Loucy (cell line): ENCODE results near the gene HS3ST5.

ENCODE experiments used
- H2AFZ ChIP-seq: fragments of 200-600 bp; sonication (generic); 2 replicates; pipeline ENCODE4 v1.6.0; 2016; ENCODE audit warnings: antibody characterized with exemption, mild to moderate bottlenecking, low read length, moderate library complexity
- H3F3A ChIP-seq: fragments of 200-600 bp; 2 replicates; pipeline ENCODE4 v1.6.0; 2016; ENCODE audit warnings: antibody characterized with exemption, low read depth, mild to moderate bottlenecking
- H3K27me3 ChIP-seq: fragments of 200-600 bp; sonication (generic); 2 replicates; pipeline ENCODE4 v1.6.1; 2014; ENCODE audit warnings: low read length, mild to moderate bottlenecking; ENCODE audit not compliant: insufficient read depth, poor library complexity, severe bottlenecking
- H3K36me3 ChIP-seq: fragments of 200-600 bp; sonication (generic); 2 replicates; pipeline ENCODE4 v1.6.1; 2016; ENCODE audit warnings: low read length; ENCODE audit not compliant: insufficient read depth
- H3K4me1 ChIP-seq: fragments of 200-600 bp; sonication (generic); 2 replicates; pipeline ENCODE4 v1.5.1; 2014; ENCODE audit warnings: low read length, mild to moderate bottlenecking; ENCODE audit not compliant: insufficient read depth, poor library complexity, severe bottlenecking
- H3K4me2 ChIP-seq: fragments of 200-600 bp; sonication (generic); 2 replicates; pipeline ENCODE4 v1.6.0; 2014; ENCODE audit warnings: antibody characterized with exemption, low read length, low read depth, mild to moderate bottlenecking; ENCODE audit not compliant: poor library complexity, severe bottlenecking
- H3K4me3 ChIP-seq: fragments of 200-600 bp; sonication (generic); 2 replicates; pipeline ENCODE4 v1.5.1; 2014; ENCODE audit warnings: low read length, mild to moderate bottlenecking, mixed read lengths; ENCODE audit not compliant: poor library complexity, severe bottlenecking
- H3K79me2 ChIP-seq: fragments of 200-600 bp; sonication (generic); 2 replicates; pipeline ENCODE4 v1.6.1; 2014; ENCODE audit warnings: low read length; ENCODE audit not compliant: insufficient read depth
- H3K9ac ChIP-seq: fragments of 200-600 bp; sonication (generic); 2 replicates; pipeline ENCODE4 v1.6.0; 2014; ENCODE audit warnings: mild to moderate bottlenecking, low read depth, low read length, moderate library complexity; ENCODE audit not compliant: poor library complexity, severe bottlenecking
- H3K9me2 ChIP-seq: fragments of 200-600 bp; sonication (generic); replicated peaks from 2 replicates; pipeline ENCODE4 v1.6.1; 2016; ENCODE audit warnings: low read depth, low read length, mixed read lengths
- H3K9me3 ChIP-seq: fragments of 200-600 bp; sonication (generic); 2 replicates; pipeline ENCODE4 v1.6.1; 2014; ENCODE audit warnings: mild to moderate bottlenecking, antibody characterized with exemption, low read length, low read depth; ENCODE audit not compliant: insufficient read depth
- H4K20me1 ChIP-seq: fragments of 200-600 bp; sonication (generic); 2 replicates; pipeline ENCODE4 v1.6.0; 2014; ENCODE audit warnings: antibody characterized with exemption, low read length, mild to moderate bottlenecking; ENCODE audit not compliant: insufficient read depth, poor library complexity, severe bottlenecking
- EZH2phosphoT487 ChIP-seq: fragments of 200-600 bp; IDR thresholded peaks from 2 replicates; pipeline ENCODE4 v1.6.1; 2018; ENCODE audit warnings: antibody characterized with exemption, mild to moderate bottlenecking, moderate library complexity, borderline replicate concordance
- TF ChIP-seq, protein P1 (sequence below): fragments of 200-600 bp; sonication (generic); conservative IDR thresholded peaks from 2 replicates; pipeline ENCODE4 v1.5.1; 2014; ENCODE audit warnings: mild to moderate bottlenecking, antibody characterized with exemption, low read length

The HS3ST5 gene

DNA sequence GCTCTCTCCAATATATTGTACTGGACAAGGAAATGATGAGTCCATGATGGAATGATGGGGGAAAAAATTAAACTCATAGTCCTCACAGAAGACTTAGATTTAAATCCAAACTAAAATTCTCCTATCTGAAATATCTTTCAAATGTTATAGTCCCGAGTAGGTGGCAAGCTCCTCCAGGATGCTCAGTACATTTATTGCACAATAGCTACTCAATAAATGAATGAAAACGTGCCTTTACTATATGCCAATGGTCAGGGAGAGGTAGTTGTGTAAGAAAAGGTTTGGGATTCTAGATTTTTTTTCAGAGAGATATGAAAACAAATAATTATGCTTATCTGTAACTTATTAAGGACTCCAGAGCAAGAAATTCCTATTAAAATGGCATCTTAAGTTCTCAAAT is 32.8 kb downstream of the HS3ST5 start:
- no peaks in the 10 kb centered on the region for H3K4me1 ChIP-seq
- H3K9me2 ChIP-seq, result no peaks in the 10 kb centered on the region
- no peaks in the 10 kb centered on the region for H3K36me3 ChIP-seq
- no peaks in the 10 kb centered on the region for H4K20me1 ChIP-seq
- no peak overlapping the region for H3K4me3 ChIP-seq
- no peaks in the 10 kb centered on the region for H3K9me3 ChIP-seq
- no peak overlapping the region for H3K9ac ChIP-seq
- H3K27me3 ChIP-seq, result no peaks in the 10 kb centered on the region
- TF ChIP-seq EZH2phosphoT487, result no peak
- TF ChIP-seq, protein P1, sequence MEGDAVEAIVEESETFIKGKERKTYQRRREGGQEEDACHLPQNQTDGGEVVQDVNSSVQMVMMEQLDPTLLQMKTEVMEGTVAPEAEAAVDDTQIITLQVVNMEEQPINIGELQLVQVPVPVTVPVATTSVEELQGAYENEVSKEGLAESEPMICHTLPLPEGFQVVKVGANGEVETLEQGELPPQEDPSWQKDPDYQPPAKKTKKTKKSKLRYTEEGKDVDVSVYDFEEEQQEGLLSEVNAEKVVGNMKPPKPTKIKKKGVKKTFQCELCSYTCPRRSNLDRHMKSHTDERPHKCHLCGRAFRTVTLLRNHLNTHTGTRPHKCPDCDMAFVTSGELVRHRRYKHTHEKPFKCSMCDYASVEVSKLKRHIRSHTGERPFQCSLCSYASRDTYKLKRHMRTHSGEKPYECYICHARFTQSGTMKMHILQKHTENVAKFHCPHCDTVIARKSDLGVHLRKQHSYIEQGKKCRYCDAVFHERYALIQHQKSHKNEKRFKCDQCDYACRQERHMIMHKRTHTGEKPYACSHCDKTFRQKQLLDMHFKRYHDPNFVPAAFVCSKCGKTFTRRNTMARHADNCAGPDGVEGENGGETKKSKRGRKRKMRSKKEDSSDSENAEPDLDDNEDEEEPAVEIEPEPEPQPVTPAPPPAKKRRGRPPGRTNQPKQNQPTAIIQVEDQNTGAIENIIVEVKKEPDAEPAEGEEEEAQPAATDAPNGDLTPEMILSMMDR, result no peak
- H2AFZ ChIP-seq, result no peak overlapping the region
- no peaks in the 10 kb centered on the region for H3K79me2 ChIP-seq
- no peaks in the 10 kb centered on the region for H3F3A ChIP-seq
- H3K4me2 ChIP-seq, result no peak overlapping the region

- H2AFZ ChIP-seq, result no peak overlapping the region
- no peaks in the 10 kb centered on the region for H3K4me1 ChIP-seq
- no peaks in the 10 kb centered on the region for H3K79me2 ChIP-seq
- H3K27me3 ChIP-seq, result no peaks in the 10 kb centered on the region
- no peaks in the 10 kb centered on the region for H4K20me1 ChIP-seq
- H3K9me2 ChIP-seq, result no peaks in the 10 kb centered on the region
- no peak overlapping the region for H3K4me3 ChIP-seq
- H3K9ac ChIP-seq, result no peak overlapping the region
- H3K9me3 ChIP-seq, result no peaks in the 10 kb centered on the region
- no peak overlapping the region for H3K4me2 ChIP-seq
- no peak for TF ChIP-seq EZH2phosphoT487
- TF ChIP-seq, protein P1, result peak; percentile 66
- H3F3A ChIP-seq, result no peaks in the 10 kb centered on the region
- H3K36me3 ChIP-seq, result no peaks in the 10 kb centered on the region
These were observed 38.4 kb downstream of the HS3ST5 start for GRCh38 chr6:114304304-114304887.

GRCh38 chr6:114301596-114302219 is 41.1 kb downstream of the HS3ST5 start:
- Histone ChIP-seq H3K9me2 (no peaks in the 10 kb centered on the region), H3F3A (no peaks in the 10 kb centered on the region), H3K4me1 (no peaks in the 10 kb centered on the region), H3K9me3 (no peaks in the 10 kb centered on the region), H4K20me1 (no peaks in the 10 kb centered on the region), H3K27me3 (no peaks in the 10 kb centered on the region), H3K36me3 (no peaks in the 10 kb centered on the region), H3K79me2 (no peaks in the 10 kb centered on the region), H3K4me3 (no peak overlapping the region), H2AFZ (no peak overlapping the region), H3K9ac (no peak overlapping the region), H3K4me2 (no peak overlapping the region)
- no peak for TF ChIP-seq EZH2phosphoT487
- TF ChIP-seq, protein P1, result no peak
